HUES6 (cell line): ENCODE measurements around the gene MME.

Experiments
- H3K27ac ChIP-seq: 2 replicates; pipeline ENCODE4 v1.7.0; 2013; ENCODE audit warnings: low read depth, mild to moderate bottlenecking, low read length, inconsistent platforms
- H3K27me3 ChIP-seq: 2 replicates; pipeline ENCODE4 v1.6.1; 2013; ENCODE audit warnings: low read length; ENCODE audit not compliant: control insufficient read depth, insufficient read depth
- H3K36me3 ChIP-seq: 2 replicates; pipeline ENCODE4 v1.6.1; 2013; ENCODE audit warnings: low read length; ENCODE audit not compliant: control insufficient read depth, insufficient read depth
- H3K4me1 ChIP-seq: 2 replicates; pipeline ENCODE4 v1.6.1; 2013; ENCODE audit warnings: low read length; ENCODE audit not compliant: control insufficient read depth, insufficient read depth
- H3K4me3 ChIP-seq: 2 replicates; pipeline ENCODE4 v1.5.1; 2013; ENCODE audit warnings: low read depth, low read length
- H3K9ac ChIP-seq: one replicate; pipeline ENCODE4 v1.6.1; 2013; ENCODE audit warnings: mild to moderate bottlenecking, low read length
- H3K9me3 ChIP-seq: 2 replicates; pipeline ENCODE4 v1.6.1; 2013; ENCODE audit warnings: low read depth, low read length; ENCODE audit not compliant: control insufficient read depth, insufficient read depth

MME gene

GRCh38 chr3:155169197-155169596, 89.1 kb downstream of the MME start:
- Histone ChIP-seq H3K27me3 (no peaks in the 10 kb centered on the region), H3K4me3 (no peak overlapping the region), H3K36me3 (peaks cover 11% of the 10 kb centered on the region; the same call in 1 of the 2 replicates), H3K27ac (no peak overlapping the region), H3K4me1 (no peaks in the 10 kb centered on the region), H3K9ac (no peak overlapping the region), H3K9me3 (no peaks in the 10 kb centered on the region)

- no peak overlapping the region for H3K9ac ChIP-seq
- no peaks in the 10 kb centered on the region for H3K9me3 ChIP-seq
- no peaks in the 10 kb centered on the region for H3K27me3 ChIP-seq
- H3K36me3 ChIP-seq: peaks cover 9% of the 10 kb centered on the region; the same call in 1 of the 2 replicates
- H3K4me1 ChIP-seq: no peaks in the 10 kb centered on the region
- no peak overlapping the region for H3K4me3 ChIP-seq
- H3K27ac ChIP-seq: no peak overlapping the region
These were observed 93.7 kb downstream of the MME start for GRCh38 chr3:155173771-155174170.

GRCh38 chr3:155178810-155179436, 98.8 kb downstream of the MME start:
- Histone ChIP-seq H3K27ac (no peak overlapping the region), H3K9me3 (no peaks in the 10 kb centered on the region), H3K36me3 (no peaks in the 10 kb centered on the region; the same call in 1 of the 2 replicates), H3K9ac (no peak overlapping the region), H3K4me3 (no peak overlapping the region), H3K27me3 (no peaks in the 10 kb centered on the region), H3K4me1 (no peaks in the 10 kb centered on the region)

- Histone ChIP-seq H3K9ac (no peak overlapping the region), H3K4me1 (no peaks in the 10 kb centered on the region), H3K9me3 (no peaks in the 10 kb centered on the region), H3K36me3 (no peaks in the 10 kb centered on the region; the same call in 1 of the 2 replicates), H3K4me3 (no peak overlapping the region), H3K27me3 (no peaks in the 10 kb centered on the region), H3K27ac (no peak overlapping the region)
These were observed 99.3 kb downstream of the MME start for GRCh38 chr3:155179437-155179827.

- Histone ChIP-seq H3K27me3 (no peaks in the 10 kb centered on the region), H3K9me3 (no peaks in the 10 kb centered on the region), H3K4me1 (peaks cover under 1% of the 10 kb centered on the region), H3K9ac (no peak overlapping the region), H3K27ac (no peak overlapping the region), H3K36me3 (no peaks in the 10 kb centered on the region; the same call in 1 of the 2 replicates), H3K4me3 (no peak overlapping the region)
These were observed 100.0 kb downstream of the MME start for GRCh38 chr3:155179966-155180757.

- no peak overlapping the region for H3K27ac ChIP-seq
- H3K36me3 ChIP-seq: no peaks in the 10 kb centered on the region; the same call in 1 of the 2 replicates
- peaks cover 10% of the 10 kb centered on the region for H3K4me1 ChIP-seq
- no peak overlapping the region for H3K4me3 ChIP-seq
- H3K9ac ChIP-seq: no peak overlapping the region
- H3K27me3 ChIP-seq: no peaks in the 10 kb centered on the region
- no peaks in the 10 kb centered on the region for H3K9me3 ChIP-seq
These were observed 102.3 kb downstream of the MME start for GRCh38 chr3:155182467-155182866.

GRCh38 chr3:155184011-155184410, 103.9 kb downstream of the MME start:
- no peaks in the 10 kb centered on the region for H3K27me3 ChIP-seq
- H3K9ac ChIP-seq: no peak overlapping the region
- H3K27ac ChIP-seq: no peak overlapping the region
- H3K4me3 ChIP-seq: no peak overlapping the region
- no peaks in the 10 kb centered on the region for H3K9me3 ChIP-seq
- H3K36me3 ChIP-seq: no peaks in the 10 kb centered on the region; the same call in 1 of the 2 replicates
- peaks cover 10% of the 10 kb centered on the region for H3K4me1 ChIP-seq

- H3K27ac ChIP-seq: peak overlapping the region; percentile 45; the same call in 1 of the 2 replicates
- H3K4me3 ChIP-seq: 0 out of 2 replicates have a peak overlapping the region, but pooled peaks have one; percentile 0
- H3K4me1 ChIP-seq: peaks cover 10% of the 10 kb centered on the region
- H3K9me3 ChIP-seq: no peaks in the 10 kb centered on the region
- no peaks in the 10 kb centered on the region for H3K36me3 ChIP-seq
- no peak overlapping the region for H3K9ac ChIP-seq
- H3K27me3 ChIP-seq: no peaks in the 10 kb centered on the region
These were observed 105.5 kb downstream of the MME start for GRCh38 chr3:155185631-155186071.

- Histone ChIP-seq H3K27me3 (no peaks in the 10 kb centered on the region), H3K36me3 (no peaks in the 10 kb centered on the region), H3K9me3 (no peaks in the 10 kb centered on the region), H3K9ac (no peak overlapping the region), H3K27ac (no peak overlapping the region), H3K4me1 (peaks cover 10% of the 10 kb centered on the region), H3K4me3 (no peak overlapping the region)
These were observed 107.9 kb downstream of the MME start for GRCh38 chr3:155188031-155188430.

GRCh38 chr3:155189478-155189877, 109.4 kb downstream of the MME start:
- no peaks in the 10 kb centered on the region for H3K9me3 ChIP-seq
- peaks cover 10% of the 10 kb centered on the region for H3K4me1 ChIP-seq
- H3K4me3 ChIP-seq: no peak overlapping the region
- H3K9ac ChIP-seq: no peak overlapping the region
- no peak overlapping the region for H3K27ac ChIP-seq
- H3K36me3 ChIP-seq: no peaks in the 10 kb centered on the region
- H3K27me3 ChIP-seq: no peaks in the 10 kb centered on the region

- Histone ChIP-seq H3K27me3 (no peaks in the 10 kb centered on the region), H3K4me1 (peaks cover 5% of the 10 kb centered on the region), H3K4me3 (no peak overlapping the region), H3K27ac (no peak overlapping the region), H3K9ac (no peak overlapping the region), H3K36me3 (no peaks in the 10 kb centered on the region), H3K9me3 (no peaks in the 10 kb centered on the region)
These were observed 110.6 kb downstream of the MME start for GRCh38 chr3:155190691-155191090.
